Measurements from ENCODE around the gene TRIM7. TPM values are rescaled to one million over a fixed set of nuclear protein-coding genes. Genes with fewer than 3 reads are reported as not detected.
A peak's percentile ranks its signal among the peaks of the same experiment; 100 is the strongest.

Gene TRIM7
- total and polyA plus RNA-seq, 9 of the 15 experiments (the other 6 are each of a cell fraction or from before 2014, with no cell fraction given): 2.6 to 14.9 (median 8.9) TPM

DNA sequence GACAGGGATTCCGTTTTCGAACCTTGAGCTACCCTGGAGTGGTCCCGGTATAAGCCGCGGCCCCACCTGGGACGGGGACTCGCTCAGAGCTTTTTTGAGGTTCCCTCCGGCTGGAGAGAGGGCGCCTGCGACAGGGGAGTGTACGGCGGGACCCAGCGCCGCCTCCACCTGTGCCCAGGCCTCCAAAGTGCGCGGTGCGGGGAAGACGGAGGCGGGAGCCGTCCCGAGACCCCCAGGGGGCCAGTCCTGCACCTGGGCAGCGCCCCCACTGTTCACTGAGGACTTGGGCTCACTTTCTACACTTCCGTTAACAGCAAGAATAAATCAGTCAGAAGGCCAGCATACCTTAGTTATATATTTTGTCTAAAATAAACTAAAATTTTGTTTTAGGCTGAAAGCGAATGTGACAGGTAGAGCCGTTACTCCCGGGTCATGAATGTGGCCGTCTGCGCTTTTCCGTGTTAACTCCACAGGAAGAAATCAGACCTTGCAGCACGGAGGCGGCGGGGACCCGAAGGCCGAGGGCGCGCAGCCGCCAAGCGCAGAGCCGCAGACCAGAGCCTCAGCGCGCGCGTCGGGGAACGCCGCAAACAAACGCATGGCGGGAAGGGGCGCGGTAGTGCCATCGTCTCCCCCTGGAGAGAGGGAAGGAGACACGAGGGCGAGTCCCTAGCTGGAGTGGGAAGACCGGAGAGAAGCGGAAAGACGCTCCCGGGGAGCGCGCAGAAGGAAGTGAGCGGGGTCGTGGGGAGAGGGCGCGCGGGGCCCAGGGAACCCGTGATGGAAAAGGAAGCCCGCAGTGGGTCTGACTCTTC is 14.1 kb downstream of the TRIM7 start (continued):
- TF ChIP-seq KLF6 (CRISPR knock-in tag; IDR thresholded peaks at IDR 0.05; ENCODE audit: borderline replicate concordance) (no peak), ZZZ3 (IDR thresholded peaks at IDR 0.05) (no peak), ZNF184 (CRISPR knock-in tag; IDR thresholded peaks at IDR 0.05) (no peak), MTA3 (IDR thresholded peaks at IDR 0.05; ENCODE audit: borderline replicate concordance) (no peak), HOXB6 (CRISPR knock-in tag; IDR thresholded peaks at IDR 0.05; ENCODE audit: borderline replicate concordance) (no peak), GATA2 (CRISPR knock-in tag; IDR thresholded peaks at IDR 0.05) (no peak; the same call in 1 of the 2 replicates), MAFK (IDR thresholded peaks at IDR 0.05; ENCODE audit: low read length) (no peak), FOXO4 (CRISPR knock-in tag; IDR thresholded peaks at IDR 0.05) (no peak), ATF2 (CRISPR knock-in tag; IDR thresholded peaks at IDR 0.05) (no peak), ARID1B (IDR thresholded peaks at IDR 0.05) (0 out of 2 replicates have a peak, but pooled peaks have one; percentile 16)
- TF ChIP-seq, protein P1, sequence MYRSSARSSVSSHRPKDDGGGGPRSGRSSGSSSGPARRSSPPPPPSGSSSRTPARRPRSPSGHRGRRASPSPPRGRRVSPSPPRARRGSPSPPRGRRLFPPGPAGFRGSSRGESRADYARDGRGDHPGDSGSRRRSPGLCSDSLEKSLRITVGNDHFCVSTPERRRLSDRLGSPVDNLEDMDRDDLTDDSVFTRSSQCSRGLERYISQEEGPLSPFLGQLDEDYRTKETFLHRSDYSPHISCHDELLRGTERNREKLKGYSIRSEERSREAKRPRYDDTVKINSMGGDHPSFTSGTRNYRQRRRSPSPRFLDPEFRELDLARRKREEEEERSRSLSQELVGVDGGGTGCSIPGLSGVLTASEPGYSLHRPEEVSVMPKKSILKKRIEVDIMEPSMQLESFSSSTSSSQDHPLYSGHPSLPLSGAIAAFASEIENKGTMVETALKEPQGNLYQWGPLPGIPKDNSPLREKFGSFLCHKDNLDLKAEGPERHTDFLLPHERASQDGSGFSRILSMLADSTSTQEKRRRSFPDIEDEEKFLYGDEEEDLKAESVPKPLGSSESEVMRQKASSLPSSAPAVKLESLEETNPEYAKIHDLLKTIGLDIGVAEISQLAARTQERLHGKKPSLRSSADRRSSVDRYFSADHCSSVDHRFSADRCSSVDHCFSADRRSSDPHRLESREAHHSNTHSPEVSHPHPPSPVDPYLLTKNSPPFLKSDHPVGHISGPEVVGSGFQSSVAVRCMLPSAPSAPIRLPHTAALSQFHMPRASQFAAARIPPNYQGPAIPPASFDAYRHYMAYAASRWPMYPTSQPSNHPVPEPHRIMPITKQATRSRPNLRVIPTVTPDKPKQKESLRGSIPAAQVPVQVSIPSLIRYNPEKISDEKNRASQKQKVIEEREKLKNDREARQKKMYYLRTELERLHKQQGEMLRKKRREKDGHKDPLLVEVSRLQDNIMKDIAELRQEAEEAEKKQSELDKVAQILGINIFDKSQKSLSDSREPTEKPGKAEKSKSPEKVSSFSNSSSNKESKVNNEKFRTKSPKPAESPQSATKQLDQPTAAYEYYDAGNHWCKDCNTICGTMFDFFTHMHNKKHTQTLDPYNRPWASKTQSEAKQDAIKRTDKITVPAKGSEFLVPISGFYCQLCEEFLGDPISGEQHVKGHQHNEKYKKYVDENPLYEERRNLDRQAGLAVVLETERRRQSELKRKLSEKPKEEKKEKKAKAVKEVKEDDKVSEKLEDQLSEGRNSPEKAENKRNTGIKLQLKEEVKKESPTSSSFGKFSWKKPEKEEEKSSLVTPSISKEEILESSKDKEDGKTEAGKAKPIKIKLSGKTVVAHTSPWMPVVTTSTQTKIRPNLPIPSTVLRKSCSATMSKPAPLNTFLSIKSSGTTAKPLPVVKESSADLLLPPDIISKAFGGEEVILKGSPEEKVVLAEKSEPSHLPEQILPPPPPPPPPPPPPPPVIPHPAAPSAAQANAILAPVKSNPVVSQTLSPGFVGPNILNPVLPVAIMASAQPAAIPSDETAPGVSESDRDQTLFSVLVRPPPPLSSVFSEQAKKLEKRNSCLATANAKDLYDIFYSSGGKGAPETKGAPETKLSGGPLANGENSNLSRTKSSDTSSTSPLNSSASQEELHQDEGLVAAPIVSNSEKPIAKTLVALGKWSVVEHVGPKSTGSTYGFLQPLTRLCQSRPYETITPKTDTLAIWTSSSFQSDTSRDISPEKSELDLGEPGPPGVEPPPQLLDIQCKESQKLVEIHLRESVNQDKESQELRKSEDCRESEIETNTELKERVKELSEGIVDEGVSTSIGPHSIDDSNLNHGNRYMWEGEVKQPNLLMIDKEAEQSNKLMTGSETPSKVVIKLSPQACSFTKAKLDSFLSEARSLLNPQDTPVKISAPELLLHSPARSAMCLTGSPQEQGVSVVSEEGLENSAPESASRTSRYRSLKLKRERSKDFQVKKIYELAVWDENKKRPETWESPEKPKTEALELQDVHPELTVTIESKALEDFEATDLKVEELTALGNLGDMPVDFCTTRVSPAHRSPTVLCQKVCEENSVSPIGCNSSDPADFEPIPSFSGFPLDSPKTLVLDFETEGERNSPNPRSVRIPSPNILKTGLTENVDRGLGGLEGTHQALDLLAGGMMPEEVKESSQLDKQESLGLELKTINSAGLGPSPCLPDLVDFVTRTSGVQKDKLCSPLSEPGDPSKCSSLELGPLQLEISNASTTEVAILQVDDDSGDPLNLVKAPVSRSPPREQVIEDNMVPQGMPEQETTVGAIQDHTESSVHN (IDR thresholded peaks at IDR 0.05; ENCODE audit: borderline replicate concordance in 1 of 2, low read depth in 1 of 2): no peak
- TF ChIP-seq, protein P2, sequence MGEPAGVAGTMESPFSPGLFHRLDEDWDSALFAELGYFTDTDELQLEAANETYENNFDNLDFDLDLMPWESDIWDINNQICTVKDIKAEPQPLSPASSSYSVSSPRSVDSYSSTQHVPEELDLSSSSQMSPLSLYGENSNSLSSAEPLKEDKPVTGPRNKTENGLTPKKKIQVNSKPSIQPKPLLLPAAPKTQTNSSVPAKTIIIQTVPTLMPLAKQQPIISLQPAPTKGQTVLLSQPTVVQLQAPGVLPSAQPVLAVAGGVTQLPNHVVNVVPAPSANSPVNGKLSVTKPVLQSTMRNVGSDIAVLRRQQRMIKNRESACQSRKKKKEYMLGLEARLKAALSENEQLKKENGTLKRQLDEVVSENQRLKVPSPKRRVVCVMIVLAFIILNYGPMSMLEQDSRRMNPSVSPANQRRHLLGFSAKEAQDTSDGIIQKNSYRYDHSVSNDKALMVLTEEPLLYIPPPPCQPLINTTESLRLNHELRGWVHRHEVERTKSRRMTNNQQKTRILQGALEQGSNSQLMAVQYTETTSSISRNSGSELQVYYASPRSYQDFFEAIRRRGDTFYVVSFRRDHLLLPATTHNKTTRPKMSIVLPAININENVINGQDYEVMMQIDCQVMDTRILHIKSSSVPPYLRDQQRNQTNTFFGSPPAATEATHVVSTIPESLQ (CRISPR knock-in tag; IDR thresholded peaks at IDR 0.05): no peak
